Measurements from ENCODE around the gene LACTBL1.

The LACTBL1 gene

GRCh38 chr1:22915231-22915630, 57.4 kb downstream of the LACTBL1 start:
- TF ChIP-seq, protein P1, sequence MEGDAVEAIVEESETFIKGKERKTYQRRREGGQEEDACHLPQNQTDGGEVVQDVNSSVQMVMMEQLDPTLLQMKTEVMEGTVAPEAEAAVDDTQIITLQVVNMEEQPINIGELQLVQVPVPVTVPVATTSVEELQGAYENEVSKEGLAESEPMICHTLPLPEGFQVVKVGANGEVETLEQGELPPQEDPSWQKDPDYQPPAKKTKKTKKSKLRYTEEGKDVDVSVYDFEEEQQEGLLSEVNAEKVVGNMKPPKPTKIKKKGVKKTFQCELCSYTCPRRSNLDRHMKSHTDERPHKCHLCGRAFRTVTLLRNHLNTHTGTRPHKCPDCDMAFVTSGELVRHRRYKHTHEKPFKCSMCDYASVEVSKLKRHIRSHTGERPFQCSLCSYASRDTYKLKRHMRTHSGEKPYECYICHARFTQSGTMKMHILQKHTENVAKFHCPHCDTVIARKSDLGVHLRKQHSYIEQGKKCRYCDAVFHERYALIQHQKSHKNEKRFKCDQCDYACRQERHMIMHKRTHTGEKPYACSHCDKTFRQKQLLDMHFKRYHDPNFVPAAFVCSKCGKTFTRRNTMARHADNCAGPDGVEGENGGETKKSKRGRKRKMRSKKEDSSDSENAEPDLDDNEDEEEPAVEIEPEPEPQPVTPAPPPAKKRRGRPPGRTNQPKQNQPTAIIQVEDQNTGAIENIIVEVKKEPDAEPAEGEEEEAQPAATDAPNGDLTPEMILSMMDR (conservative IDR thresholded peaks at IDR 0.05; ENCODE audit: low read depth): no peak
- peak overlapping the region; percentile 61 for H3K27ac ChIP-seq
- CTCF ChIA-PET: no interaction called here
- no peak for DNase-seq (ENCODE audit: low spot score)
- POLR2A ChIA-PET (ENCODE audit: low non-redundant PET): interaction anchor here (0.6 kb wide), 1 partner anchor 11 kb away, joined by 3 read pairs; no protein-coding TSS in a partner anchor

DNA sequence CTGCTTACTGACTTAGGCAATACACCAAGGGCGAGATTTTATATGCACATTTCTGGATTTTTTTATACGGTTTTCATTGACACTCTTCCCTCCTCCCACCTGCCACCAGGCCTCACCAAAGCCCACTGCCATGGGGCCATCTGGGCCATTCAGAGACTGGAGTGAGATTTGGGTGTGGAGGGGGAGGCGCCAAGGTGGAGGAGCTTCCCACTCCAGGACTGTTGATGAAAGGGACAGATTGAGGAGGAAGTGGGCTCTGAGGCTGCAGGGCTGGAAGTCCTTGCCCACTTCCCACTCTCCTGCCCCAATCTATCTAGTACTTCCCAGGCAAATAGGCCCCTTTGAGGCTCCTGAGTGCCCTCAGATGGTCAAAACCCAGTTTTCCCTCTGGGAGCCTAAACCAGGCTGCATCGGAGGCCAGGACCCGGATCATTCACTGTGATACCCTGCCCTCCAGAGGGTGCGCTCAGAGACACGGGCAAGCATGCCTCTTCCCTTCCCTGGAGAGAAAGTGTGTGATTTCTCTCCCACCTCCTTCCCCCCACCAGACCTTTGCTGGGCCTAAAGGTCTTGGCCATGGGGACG, 57.9 kb downstream of the LACTBL1 start:
- CTCF ChIA-PET: interaction anchor here (1.0 kb wide), 1 partner anchor 44 kb away, joined by 3 read pairs; no protein-coding TSS in a partner anchor
- POLR2A ChIA-PET (ENCODE audit: low non-redundant PET): interaction anchor here (0.6 kb wide), 1 partner anchor 10 kb away, joined by 3 read pairs; no protein-coding TSS in a partner anchor
- TF ChIP-seq, protein P1 (conservative IDR thresholded peaks at IDR 0.05; ENCODE audit: low read depth): no peak
- no peak for DNase-seq (ENCODE audit: low spot score)
- peak overlapping the region; percentile 61 for H3K27ac ChIP-seq

DNA sequence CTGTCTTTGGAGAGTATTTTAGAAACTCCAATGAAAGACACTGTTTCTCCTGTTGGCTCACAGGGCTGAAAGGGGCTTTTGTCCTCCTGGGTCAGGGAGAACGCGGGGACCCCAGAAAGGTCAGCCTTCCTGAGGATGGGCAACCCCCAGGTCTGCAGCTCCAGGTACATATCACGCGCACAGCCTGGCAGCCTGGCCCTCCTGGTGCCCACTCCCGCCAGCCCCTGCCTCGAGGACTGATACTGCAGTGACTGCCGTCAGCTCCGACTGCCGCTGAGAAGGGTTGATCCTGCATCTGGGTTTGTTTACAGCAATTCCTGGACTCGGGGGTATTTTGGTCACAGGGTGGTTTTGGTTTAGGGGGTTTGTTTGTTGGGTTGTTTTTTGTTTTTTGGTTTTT, 58.5 kb downstream of the LACTBL1 start:
- DNase-seq (ENCODE audit: low spot score): no peak
- H3K27ac ChIP-seq: 0 out of 2 replicates have a peak overlapping the region, but pooled peaks have one; percentile 61
- CTCF ChIA-PET: interaction anchor here (0.7 to 1.0 kb wide), 2 partner anchors 44 to 46 kb away, joined by 3 read pairs; no protein-coding TSS in a partner anchor
- TF ChIP-seq, protein P1 (conservative IDR thresholded peaks at IDR 0.05; ENCODE audit: low read depth): no peak
- POLR2A ChIA-PET (ENCODE audit: low non-redundant PET): no interaction called here

DNA sequence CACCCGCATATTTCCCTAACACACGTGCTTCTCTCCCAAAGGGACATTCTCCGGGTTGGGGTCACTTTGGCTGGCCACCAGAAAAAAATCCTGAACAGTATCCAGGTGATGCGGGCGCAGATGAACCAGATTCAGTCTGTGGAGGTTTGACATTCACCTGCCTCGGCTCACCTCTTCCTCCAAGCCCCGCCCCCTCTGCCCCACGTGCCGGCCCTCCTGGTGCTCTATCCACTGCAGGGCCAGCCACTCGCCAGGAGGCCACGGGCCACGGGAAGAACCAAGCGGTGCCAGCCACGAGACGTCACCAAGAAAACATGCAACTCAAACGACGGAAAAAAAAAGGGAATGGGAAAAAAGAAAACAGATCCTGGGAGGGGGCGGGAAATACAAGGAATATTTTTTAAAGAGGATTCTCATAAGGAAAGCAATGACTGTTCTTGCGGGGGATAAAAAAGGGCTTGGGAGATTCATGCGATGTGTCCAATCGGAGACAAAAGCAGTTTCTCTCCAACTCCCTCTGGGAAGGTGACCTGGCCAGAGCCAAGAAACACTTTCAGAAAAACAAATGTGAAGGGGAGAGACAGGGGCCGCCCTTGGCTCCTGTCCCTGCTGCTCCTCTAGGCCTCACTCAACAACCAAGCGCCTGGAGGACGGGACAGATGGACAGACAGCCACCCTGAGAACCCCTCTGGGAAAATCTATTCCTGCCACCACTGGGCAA, 59.1 kb downstream of the LACTBL1 start:
- POLR2A ChIA-PET (ENCODE audit: low non-redundant PET): no interaction called here
- H3K27ac ChIP-seq: 0 out of 2 replicates have a peak overlapping the region, but pooled peaks have one; percentile 61
- DNase-seq (ENCODE audit: low spot score): no peak
- CTCF ChIA-PET: interaction anchor here (0.5 to 1.0 kb wide), 3 partner anchors 45 to 348 kb away, joined by 3 read pairs; no protein-coding TSS in a partner anchor
- TF ChIP-seq, protein P1 (conservative IDR thresholded peaks at IDR 0.05; ENCODE audit: low read depth): no peak

- TF ChIP-seq, protein P1 (conservative IDR thresholded peaks at IDR 0.05; ENCODE audit: low read depth): no peak
- ChIA-PET POLR2A (ENCODE audit: low non-redundant PET) (no interaction called here), CTCF (no interaction called here)
- no peak for DNase-seq (ENCODE audit: low spot score)
- H3K27ac ChIP-seq: no peak overlapping the region
These were observed 60.4 kb downstream of the LACTBL1 start for GRCh38 chr1:22912311-22912710.

- no peak overlapping the region for H3K27ac ChIP-seq
- TF ChIP-seq, protein P1 (conservative IDR thresholded peaks at IDR 0.05; ENCODE audit: low read depth): no peak
- no peak for DNase-seq (ENCODE audit: low spot score)
- CTCF ChIA-PET: interaction anchor here (0.7 to 0.8 kb wide), 2 partner anchors 185 to 499 kb away, joined by 3 read pairs; no protein-coding TSS in a partner anchor
- POLR2A ChIA-PET (ENCODE audit: low non-redundant PET): no interaction called here
These were observed 61.5 kb downstream of the LACTBL1 start for GRCh38 chr1:22910986-22911651.
